ENCODE results near the gene STX8.

STX8 gene

GRCh38 chr17:9470171-9470570 is 105.4 kb downstream of the STX8 start:
- no peak for DNase-seq (ENCODE audit: low read depth)
- TF ChIP-seq, protein P1, sequence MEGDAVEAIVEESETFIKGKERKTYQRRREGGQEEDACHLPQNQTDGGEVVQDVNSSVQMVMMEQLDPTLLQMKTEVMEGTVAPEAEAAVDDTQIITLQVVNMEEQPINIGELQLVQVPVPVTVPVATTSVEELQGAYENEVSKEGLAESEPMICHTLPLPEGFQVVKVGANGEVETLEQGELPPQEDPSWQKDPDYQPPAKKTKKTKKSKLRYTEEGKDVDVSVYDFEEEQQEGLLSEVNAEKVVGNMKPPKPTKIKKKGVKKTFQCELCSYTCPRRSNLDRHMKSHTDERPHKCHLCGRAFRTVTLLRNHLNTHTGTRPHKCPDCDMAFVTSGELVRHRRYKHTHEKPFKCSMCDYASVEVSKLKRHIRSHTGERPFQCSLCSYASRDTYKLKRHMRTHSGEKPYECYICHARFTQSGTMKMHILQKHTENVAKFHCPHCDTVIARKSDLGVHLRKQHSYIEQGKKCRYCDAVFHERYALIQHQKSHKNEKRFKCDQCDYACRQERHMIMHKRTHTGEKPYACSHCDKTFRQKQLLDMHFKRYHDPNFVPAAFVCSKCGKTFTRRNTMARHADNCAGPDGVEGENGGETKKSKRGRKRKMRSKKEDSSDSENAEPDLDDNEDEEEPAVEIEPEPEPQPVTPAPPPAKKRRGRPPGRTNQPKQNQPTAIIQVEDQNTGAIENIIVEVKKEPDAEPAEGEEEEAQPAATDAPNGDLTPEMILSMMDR (IDR thresholded peaks at IDR 0.05; ENCODE audit: insufficient read depth, low read depth, low read length, missing control alignments): no peak
- H3K4me3 ChIP-seq (ENCODE audit: low read length): no peak overlapping the region

- H3K4me3 ChIP-seq (ENCODE audit: low read length): no peak overlapping the region
- DNase-seq (ENCODE audit: low read depth): no peak
- TF ChIP-seq, protein P1 (IDR thresholded peaks at IDR 0.05; ENCODE audit: insufficient read depth, low read depth, low read length, missing control alignments): no peak
Measured at GRCh38 chr17:9468937-9469336, 106.7 kb downstream of the STX8 start.

DNA sequence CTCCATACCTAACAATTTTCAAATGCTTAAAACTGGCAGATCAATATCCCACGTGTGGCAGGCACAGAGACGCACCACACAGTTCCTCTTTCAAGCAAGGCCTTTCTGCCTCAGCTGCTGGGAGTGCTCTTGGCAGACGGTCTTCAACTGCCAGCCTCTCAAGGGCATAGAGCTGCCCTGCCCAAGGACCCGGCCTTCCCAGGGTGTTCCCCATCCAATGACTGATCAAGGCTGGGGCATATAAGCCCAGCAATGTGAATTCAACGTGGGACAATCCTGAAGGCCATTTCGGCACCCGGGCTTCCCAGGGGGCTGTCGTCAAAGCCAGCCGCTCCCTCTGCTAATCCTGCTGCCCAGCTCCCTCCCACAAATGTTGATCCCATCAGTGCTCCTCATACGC is 107.1 kb downstream of the STX8 start:
- TF ChIP-seq, protein P1 (IDR thresholded peaks at IDR 0.05; ENCODE audit: insufficient read depth, low read depth, low read length, missing control alignments): no peak
- no peak for DNase-seq (ENCODE audit: low read depth)
- H3K4me3 ChIP-seq (ENCODE audit: low read length): no peak overlapping the region

- TF ChIP-seq, protein P1 (IDR thresholded peaks at IDR 0.05; ENCODE audit: insufficient read depth, low read depth, low read length, missing control alignments): no peak
- H3K4me3 ChIP-seq (ENCODE audit: low read length): no peak overlapping the region
- DNase-seq (ENCODE audit: low read depth): no peak
Measured at GRCh38 chr17:9467518-9467917, 108.1 kb downstream of the STX8 start.

- DNase-seq (ENCODE audit: low read depth): peak; percentile 82
- peak overlapping the region; percentile 29 for H3K4me3 ChIP-seq (ENCODE audit: low read length)
- TF ChIP-seq, protein P1 (IDR thresholded peaks at IDR 0.05; ENCODE audit: insufficient read depth, low read depth, low read length, missing control alignments): peak; percentile 21
Measured at GRCh38 chr17:9465210-9465921, 110.3 kb downstream of the STX8 start.

- TF ChIP-seq, protein P1 (IDR thresholded peaks at IDR 0.05; ENCODE audit: insufficient read depth, low read depth, low read length, missing control alignments): no peak
- DNase-seq (ENCODE audit: low read depth): no peak
- H3K4me3 ChIP-seq (ENCODE audit: low read length): no peak overlapping the region
Measured at GRCh38 chr17:9457005-9457404, 118.6 kb downstream of the STX8 start.

- DNase-seq (ENCODE audit: low read depth): no peak
- no peak overlapping the region for H3K4me3 ChIP-seq (ENCODE audit: low read length)
Measured at GRCh38 chr17:9456330-9456729, 119.3 kb downstream of the STX8 start.

More at GRCh38 chr17:9456330-9456729, 119.3 kb downstream of the STX8 start:
- TF ChIP-seq, protein P1 (IDR thresholded peaks at IDR 0.05; ENCODE audit: insufficient read depth, low read depth, low read length, missing control alignments): no peak
